NCI-H446 (cell line): ENCODE results near the gene VAPA.
"Not testable (repeated sequence)": the region's sequence is repeated elsewhere in the genome, so short reads cannot be mapped to it uniquely, and the experiment has no call there.

Experiments used
- DNase-seq, 2 experiments: peaks; one replicate each; lab custom pipeline; 2025; lab: John Stamatoyannopoulos, UW

VAPA gene

GRCh38 chr18:9886005-9886348, 27.8 kb upstream of the VAPA start:
- no peak for DNase-seq

GRCh38 chr18:9887992-9888391, 25.8 kb upstream of the VAPA start:
- no peak for DNase-seq

- DNase-seq = no peak
These were observed 23.6 kb upstream of the VAPA start for GRCh38 chr18:9890196-9890595.

- DNase-seq = no peak
These were observed 22.9 kb upstream of the VAPA start for GRCh38 chr18:9890957-9891356.

GRCh38 chr18:9891515-9891914, 22.3 kb upstream of the VAPA start:
- not testable (repeated sequence) for DNase-seq

- DNase-seq = no peak
These were observed 19.3 kb upstream of the VAPA start for GRCh38 chr18:9894454-9895068.

GRCh38 chr18:9897129-9897528, 16.7 kb upstream of the VAPA start:
- no peak for DNase-seq

GRCh38 chr18:9897787-9898291, 16.0 kb upstream of the VAPA start:
- not testable (repeated sequence) for DNase-seq

GRCh38 chr18:9898792-9899549, 14.8 kb upstream of the VAPA start:
- no peak for DNase-seq

GRCh38 chr18:9899550-9899930, 14.3 kb upstream of the VAPA start:
- DNase-seq = not testable (repeated sequence)

GRCh38 chr18:9900699-9901098, 13.1 kb upstream of the VAPA start:
- DNase-seq = no peak

- peak in 1 of 2 experiments; percentile 9 for DNase-seq
These were observed 12.4 kb upstream of the VAPA start for GRCh38 chr18:9901377-9901776.

GRCh38 chr18:9902264-9902663, 11.6 kb upstream of the VAPA start:
- not testable (repeated sequence) for DNase-seq

- DNase-seq = no peak
These were observed 11.0 kb upstream of the VAPA start for GRCh38 chr18:9902832-9903231.

- DNase-seq = no peak
These were observed 8.4 kb upstream of the VAPA start for GRCh38 chr18:9905401-9905922.

- no peak for DNase-seq
These were observed 7.3 kb upstream of the VAPA start for GRCh38 chr18:9906481-9906880.

- no peak for DNase-seq
These were observed 5.9 kb upstream of the VAPA start for GRCh38 chr18:9907867-9908266.

- DNase-seq = no peak
These were observed 3.7 kb upstream of the VAPA start for GRCh38 chr18:9910071-9910470.

- no peak for DNase-seq
These were observed 3.2 kb upstream of the VAPA start for GRCh38 chr18:9910661-9911060.

- no peak for DNase-seq
These were observed 2.6 kb upstream of the VAPA start for GRCh38 chr18:9911226-9911625.

- not testable (repeated sequence) for DNase-seq
These were observed 1.5 kb upstream of the VAPA start for GRCh38 chr18:9912285-9912684.

- DNase-seq = no peak
These were observed 678 bp upstream of the VAPA start for GRCh38 chr18:9913151-9913525.

- DNase-seq = no peak
These were observed 443 bp downstream of the VAPA start for GRCh38 chr18:9914334-9914583.
